Heart left ventricle (tissue), 16 donors: ENCODE results near the gene CDC42SE2. TPM values are rescaled to one million over a fixed set of nuclear protein-coding genes. Genes with fewer than 3 reads are reported as not detected.
A peak's percentile ranks its signal among the peaks of the same experiment; 100 is the strongest.

Source experiments
- ATAC-seq, 4 donors: fragments of 200-7000 bp; cut with Tn5 transposase; one replicate each; pipeline ENCODE4 v1.9.1; 2020 to 2022; ENCODE audit warnings: moderate library complexity in 4 of 4, mild to moderate bottlenecking in 3 of 4, moderate number of reproducible peaks in 1 of 4
- DNase-seq, 5 donors: peaks; one replicate each; pipeline ENCODE4 v3.0.0-alpha.2; 2020
- H3K27ac ChIP-seq, 12 donors: fragments of 200-600 bp; sonication (generic) in 4 of 12; one replicate each; pipeline versions ENCODE4 v1.5.0 to v1.8.0; 2016 to 2022; ENCODE audit warnings: mild to moderate bottlenecking in 2 of 12
- H3K27me3 ChIP-seq, 9 donors: fragments of 200-600 bp; sonication (generic) in 2 of 9; one replicate each; pipeline versions ENCODE4 v1.5.1 to v1.8.0; 2016 to 2022; ENCODE audit warnings: mild to moderate bottlenecking in 3 of 9
- H3K36me3 ChIP-seq, 9 donors: fragments of 200-600 bp; sonication (generic) in 2 of 9; one replicate each; pipeline versions ENCODE4 v1.5.0 to v1.8.0; 2018 to 2022; ENCODE audit warnings: mild to moderate bottlenecking in 2 of 9
- H3K4me1 ChIP-seq, 12 donors: fragments of 200-600 bp; sonication (generic) in 4 of 12; one replicate each; pipeline versions ENCODE4 v1.5.0 to v1.8.0; 2016 to 2022; ENCODE audit warnings: mild to moderate bottlenecking in 3 of 12
- H3K4me3 ChIP-seq, 12 donors: fragments of 200-600 bp; sonication (generic) in 4 of 12; one replicate each; pipeline versions ENCODE4 v1.5.0 to v1.8.0; 2017 to 2022; ENCODE audit warnings: mild to moderate bottlenecking in 9 of 12, moderate library complexity in 4 of 12
- H3K9me3 ChIP-seq, 12 donors: fragments of 200-600 bp; sonication (generic) in 4 of 12; one replicate each; pipeline versions ENCODE4 v1.5.0 to v1.8.0; 2016 to 2022; ENCODE audit warnings: mild to moderate bottlenecking in 1 of 12
- CTCF ChIP-seq, 12 donors: fragments of 200-600 bp; sonication (generic) in 4 of 12; IDR thresholded peaks; one replicate each; pipeline versions ENCODE4 v1.5.0 to v1.8.0; 2018 to 2022; ENCODE audit warnings: antibody characterized with exemption in 12 of 12, mild to moderate bottlenecking in 5 of 12
- POLR2A ChIP-seq, 2 donors: fragments of 450-650 bp; IDR thresholded peaks; one replicate each; pipeline ENCODE4 v1.6.1; 2017; ENCODE audit warnings: antibody characterized with exemption in 2 of 2, mild to moderate bottlenecking in 2 of 2, moderate library complexity in 2 of 2
- WGBS, 4 donors: extraction: QIAGEN DNeasy Blood & Tissue Kit in 2 of 4; methylation state at CpG; one replicate each; pipeline versions ENCODE4 v1.1.5 to v1.1.7; 2013 to 2018; 5-methylcytosine and 5-hydroxymethylcytosine counted together
- intact Hi-C, 10 donors: fragments of 100-400 bp; cut with DNase I; formaldehyde crosslinking; loops; one replicate each; pipeline versions ENCODE4 v1.11.1 to v1.14.2; 2022
- polyA plus RNA-seq, 2 donors: library from polyadenylated mRNA; stranded (reverse); fragments of 200-250 nt; gene quantifications; one replicate each; pipeline ENCODE4 v1.2.3, GENCODE V29; 2013
- total RNA-seq, 9 donors: library from RNA; depleted of rRNA in 2 of 9; stranded (reverse); fragments of >200 nt in 2 of 9; fragmentation: NEBNext Ultra II Directional in 3 of 9; extraction: Animal tissue kit (Norgen Biotek cat#: 25700) in 3 of 9; gene quantifications; one replicate each; pipeline versions ENCODE4 v1.1.0 to v1.2.4, GENCODE V29; 2016 to 2023
- donor health status: ischemic (EF 13 %, LVEDD 7.1; RV severe dilation, severe dysfunction).
- donor health status: healthy with polysubstance abuse.
- donor health status: DM: no; HTN: yes; CAD: no.
- donor health status: DM: no; HTN: no; CAD: no.
- donor health status: ischemic (EF 25% LVEDD 6.9; RV normal size, moderate dysfunction).
- donor health status: ischemic (EF 25% LVEDD 5.7; RV mildly dilated, moderate dysfunction).
- donor health status: healthy.
- donor health status: DM: yes; HTN: yes; CAD: no.
- donor health status: ischemic (EF 35%, LVEDD 5.7; RV mildly dilated, moderate dysfunction).
- donor health status: nonischemic (EF 11% LVEDD 7.7; RV severe dilation, severe dysfunction).
- donor health status: DM: yes; HTN: yes; CAD: no.
- donor health status: PGD.
- donor health status: ischemic (EF 29% LVEDD 5.4; RV normal size, mild dysfunction).
- donor health status: nonischemic (EF 23%, LVEDD 6.1; RV moderate dilation, normal function).

Gene CDC42SE2
- total and polyA plus RNA-seq, 11 donors, result 4.8 to 29.2 (median 12.4) TPM

GRCh38 chr5:131413605-131414559 is 150.0 kb downstream of the CDC42SE2 start:
- intact Hi-C loops, result loop anchor here in 8 of 10 donors (10.0 kb wide), 4 partner anchors 239 to 1519 kb away; partner anchors contain the start of genes HINT1 (in 4 of the 8), CHSY3 (in 3 of the 8) and LYRM7 (in 1 of the 8)
- TF ChIP-seq CTCF (IDR thresholded peaks at IDR 0.05) (no peak), POLR2A (IDR thresholded peaks at IDR 0.05) (no peak)
- DNase-seq (no peak), ATAC-seq (no peak)
- H3K4me3 ChIP-seq, result no peak overlapping the region
- H3K9me3 ChIP-seq, result no peaks in the 10 kb centered on the region
- H3K27ac ChIP-seq, result no peak overlapping the region
- 89 to 91% (median 90%) methylated on average over 4 of the region's 4 CpGs for WGBS, 4 donors
- H3K4me1 ChIP-seq, result peaks cover 0 to 6% (median 0%) of the 10 kb centered on the region in 12 donors
- no peaks in the 10 kb centered on the region for H3K27me3 ChIP-seq
- peaks cover 0 to 17% (median 0%) of the 10 kb centered on the region in 9 donors for H3K36me3 ChIP-seq

GRCh38 chr5:131416729-131417128 is 152.9 kb downstream of the CDC42SE2 start:
- H3K4me3 ChIP-seq, result no peak overlapping the region
- DNase-seq (no peak), ATAC-seq (no peak)
- H3K27ac ChIP-seq, result no peak overlapping the region
- 76 to 84% (median 81%) methylated on average over 3 of the region's 3 CpGs for WGBS, 4 donors
- H3K36me3 ChIP-seq, result peaks cover 0 to 18% (median 5%) of the 10 kb centered on the region in 9 donors
- no peaks in the 10 kb centered on the region for H3K27me3 ChIP-seq
- TF ChIP-seq POLR2A (IDR thresholded peaks at IDR 0.05), result no peak
- no peak for TF ChIP-seq CTCF (IDR thresholded peaks at IDR 0.05)
- H3K4me1 ChIP-seq, result peaks cover 0 to 6% (median 0%) of the 10 kb centered on the region in 12 donors
- H3K9me3 ChIP-seq, result no peaks in the 10 kb centered on the region
- intact Hi-C loops, result loop anchor here (1.0 to 10.0 kb wide), 8 partner anchors 242 to 1522 kb away; partner anchors contain the start of genes HINT1 (in 6 of the 10), CHSY3 (in 3 of the 10) and LYRM7 (in 2 of the 10)

GRCh38 chr5:131417240-131417869 is 153.5 kb downstream of the CDC42SE2 start:
- WGBS, 4 donors, result 23 to 25% (median 25%) methylated on average over 7 of the region's 7 CpGs

More at GRCh38 chr5:131417240-131417869, 153.5 kb downstream of the CDC42SE2 start:
- TF ChIP-seq CTCF (IDR thresholded peaks at IDR 0.05) (peak; percentile 71 to 93 (median 84)), POLR2A (IDR thresholded peaks at IDR 0.05) (no peak)
- DNase-seq (peak; percentile 49 to 86 (median 70)), ATAC-seq (peak in 2 of 4 donors; percentile 47 to 59)
- Histone ChIP-seq H3K27me3 (no peaks in the 10 kb centered on the region), H3K9me3 (no peaks in the 10 kb centered on the region), H3K27ac (no peak overlapping the region), H3K4me3 (no peak overlapping the region), H3K36me3 (peaks cover 0 to 23% (median 6%) of the 10 kb centered on the region in 9 donors), H3K4me1 (peaks cover 0 to 6% (median 0%) of the 10 kb centered on the region in 12 donors)
- intact Hi-C loops, result loop anchor here (1.0 to 10.0 kb wide), 8 partner anchors 243 to 1523 kb away; partner anchors contain the start of genes HINT1 (in 6 of the 10), CHSY3 (in 3 of the 10) and LYRM7 (in 2 of the 10)
